CD4-positive, alpha-beta T cell treated with Interleukin-4 for 4 hours (primary cell): ENCODE measurements around the gene TSGA10.
"Not testable (repeated sequence)": the region's sequence is repeated elsewhere in the genome, so short reads cannot be mapped to it uniquely, and the experiment has no call there.

Source experiments
- DNase-seq: peaks from one replicate; pipeline ENCODE4 v3.0.0-alpha.2; 2020

The TSGA10 gene

DNA sequence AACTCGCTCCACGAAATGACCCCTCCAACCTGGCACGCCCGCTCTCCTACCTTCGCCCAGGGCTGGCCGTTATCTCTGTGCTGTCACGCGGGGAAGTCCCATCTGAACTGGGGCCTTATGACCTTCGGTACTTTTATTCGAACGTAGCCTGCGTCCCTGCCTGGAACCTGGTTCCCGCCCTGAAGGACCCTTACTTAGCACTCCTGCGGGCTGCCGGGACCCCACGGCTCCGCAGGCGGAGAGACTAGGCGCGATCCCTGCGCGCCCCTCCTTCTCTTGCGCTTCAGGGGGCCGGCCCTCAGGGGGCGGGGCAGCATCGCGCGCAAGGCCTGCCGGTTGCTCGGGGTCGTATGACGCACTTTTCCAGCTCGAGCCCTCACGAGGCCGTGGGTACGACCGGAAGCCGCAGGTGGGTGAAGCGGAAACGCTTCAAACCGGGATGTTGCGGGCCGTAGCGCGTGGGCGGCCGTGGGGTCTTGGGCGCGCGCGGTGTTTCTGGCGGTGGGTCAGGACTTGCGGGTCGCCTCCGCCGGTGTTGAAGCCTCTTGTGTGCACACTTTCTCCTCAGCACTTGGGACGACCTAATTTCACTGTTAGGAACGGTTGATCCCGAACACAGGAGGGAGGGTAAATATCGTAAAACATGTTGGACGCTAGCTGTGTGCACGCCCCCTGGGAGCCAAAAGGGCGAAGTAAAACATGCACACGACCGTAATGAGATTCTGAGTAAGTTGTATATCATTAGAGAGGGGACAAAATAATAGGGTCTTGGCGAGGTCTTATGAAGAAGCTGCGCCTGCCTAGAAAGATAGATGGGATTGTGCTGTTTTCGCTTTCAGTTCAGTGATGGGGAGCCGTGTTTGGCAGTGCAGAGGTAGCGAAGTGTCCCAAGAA is at the start of gene TSGA10, which contains the start of gene LIPT1:
TSS of gene TSGA10 (minus strand) at position 300 of the 894 bp plus-strand sequence. CDS start 45,503 bp downstream, outside the sequence.
TSS of gene LIPT1 (plus strand) at position 325 of the 894 bp plus-strand sequence. CDS start 6,991 bp downstream, outside the sequence.
- DNase-seq, result peak; percentile 87

DNA sequence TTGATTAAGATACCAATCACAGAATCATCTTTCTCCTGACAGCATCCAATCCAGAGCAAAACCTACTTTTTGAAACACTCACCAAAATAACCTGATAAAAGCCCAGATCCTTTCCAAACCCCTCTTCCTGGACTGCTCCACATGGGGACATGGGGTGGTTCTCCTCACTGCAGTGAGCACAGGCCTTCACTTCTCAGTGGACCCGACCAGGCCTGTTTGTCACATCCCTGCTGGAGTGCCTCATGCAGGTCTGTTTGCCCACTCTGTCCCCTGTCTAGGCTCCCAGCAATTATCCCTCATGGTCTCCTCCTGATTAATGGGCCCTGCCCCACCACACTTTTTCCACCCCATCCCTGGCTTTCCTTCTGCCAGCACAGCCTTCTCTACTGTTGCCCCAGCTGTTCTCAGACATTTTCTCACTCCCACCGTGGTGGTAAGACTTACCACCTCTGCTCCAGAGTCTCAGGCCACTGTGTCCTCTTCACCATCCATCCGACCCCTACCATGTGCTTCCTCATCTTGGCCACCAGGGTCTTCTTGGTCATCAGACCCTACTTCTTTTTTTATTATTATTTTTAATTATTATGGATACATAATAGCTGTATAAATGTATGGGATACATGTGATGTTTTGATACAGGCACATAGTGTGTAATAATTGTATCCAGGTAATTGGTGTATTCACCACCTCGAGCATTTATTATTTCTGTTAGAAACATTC is 47.4 kb upstream of the TSGA10 start:
- DNase-seq, result no peak

GRCh38 chr2:99200076-99200800 is 45.5 kb upstream of the TSGA10 start:
- DNase-seq, result no peak

GRCh38 chr2:99198103-99198841 is 43.5 kb upstream of the TSGA10 start:
- DNase-seq, result no peak

DNA sequence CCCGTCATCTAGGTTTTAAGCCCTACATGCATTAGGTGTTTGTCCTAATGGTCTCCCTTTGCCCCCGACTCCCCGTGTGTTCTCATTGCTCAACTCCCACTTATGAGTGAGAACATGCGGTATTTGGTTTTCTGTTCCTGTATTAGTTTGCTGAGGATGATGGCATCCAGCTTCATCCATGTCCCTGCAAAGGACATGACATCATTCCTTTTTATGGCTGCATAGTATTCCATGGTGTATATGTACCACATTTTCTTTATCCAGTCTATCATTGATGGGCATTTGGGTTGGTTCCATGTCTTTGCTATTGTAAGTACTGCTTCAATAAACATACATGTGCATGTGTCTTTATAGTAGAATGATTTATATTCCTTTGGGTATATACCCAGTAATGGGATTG is 37.6 kb upstream of the TSGA10 start:
- DNase-seq, result not testable (repeated sequence)

DNA sequence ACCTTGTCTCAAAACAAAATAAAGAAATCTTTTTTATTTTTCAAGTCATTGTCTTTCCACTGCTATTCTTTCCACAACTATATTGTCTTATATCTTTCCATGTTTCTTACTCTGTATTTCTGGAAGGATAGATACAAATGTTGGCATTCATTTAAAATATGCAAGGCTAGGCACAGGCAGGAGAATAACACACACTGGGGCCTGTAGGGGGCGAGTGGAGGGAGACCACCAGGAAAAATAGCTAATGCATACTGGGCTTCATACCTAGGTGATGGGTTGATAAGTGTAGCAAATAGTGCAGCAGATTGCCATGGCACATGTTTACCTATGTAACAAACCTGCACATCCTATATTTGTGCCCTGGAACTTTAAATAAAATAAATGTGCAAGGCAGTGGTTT is 35.8 kb upstream of the TSGA10 start:
- no peak for DNase-seq

GRCh38 chr2:99188357-99188756 is 33.6 kb upstream of the TSGA10 start:
- DNase-seq, result no peak

DNA sequence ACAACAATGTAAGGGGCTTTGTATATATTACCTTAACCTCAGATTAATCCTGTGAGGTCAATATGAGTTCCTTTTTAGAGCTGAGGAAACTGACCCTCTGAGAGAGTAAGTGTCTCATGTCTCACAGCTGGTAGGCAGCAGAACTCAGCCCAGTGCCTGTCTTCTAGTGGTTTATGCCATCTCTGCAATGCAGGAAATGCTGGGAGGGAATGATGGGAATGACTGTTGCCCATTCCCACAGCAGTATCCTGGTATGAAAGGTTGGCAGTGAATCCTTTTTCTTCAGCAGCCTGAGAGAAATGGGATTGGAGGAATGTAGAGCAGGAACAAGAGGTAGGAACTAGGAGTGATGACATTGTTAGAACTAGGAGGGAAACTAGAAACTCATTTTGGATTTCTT is 32.3 kb upstream of the TSGA10 start:
- DNase-seq, result no peak

- DNase-seq, result no peak
These were observed 30.1 kb upstream of the TSGA10 start for GRCh38 chr2:99184811-99185210.

GRCh38 chr2:99183025-99183424 is 28.3 kb upstream of the TSGA10 start:
- no peak for DNase-seq

- no peak for DNase-seq
These were observed 26.9 kb upstream of the TSGA10 start for GRCh38 chr2:99181624-99182000.

GRCh38 chr2:99180755-99181623 is 26.2 kb upstream of the TSGA10 start, which contains the start of the genes MITD1 and MRPL30:
Gene MITD1 (minus strand): TSS chr2:99181058. CDS start chr2:99180981, 77 bp downstream.
Gene MRPL30 (plus strand): TSS chr2:99181184. CDS start chr2:99186204, 5,020 bp downstream.
- peak; percentile 91 for DNase-seq

- DNase-seq, result no peak
These were observed 16.8 kb upstream of the TSGA10 start for GRCh38 chr2:99171377-99172140.

- no peak for DNase-seq
These were observed 14.8 kb upstream of the TSGA10 start for GRCh38 chr2:99169534-99169933.

GRCh38 chr2:99166218-99166617 is 11.5 kb upstream of the TSGA10 start:
- no peak for DNase-seq

DNA sequence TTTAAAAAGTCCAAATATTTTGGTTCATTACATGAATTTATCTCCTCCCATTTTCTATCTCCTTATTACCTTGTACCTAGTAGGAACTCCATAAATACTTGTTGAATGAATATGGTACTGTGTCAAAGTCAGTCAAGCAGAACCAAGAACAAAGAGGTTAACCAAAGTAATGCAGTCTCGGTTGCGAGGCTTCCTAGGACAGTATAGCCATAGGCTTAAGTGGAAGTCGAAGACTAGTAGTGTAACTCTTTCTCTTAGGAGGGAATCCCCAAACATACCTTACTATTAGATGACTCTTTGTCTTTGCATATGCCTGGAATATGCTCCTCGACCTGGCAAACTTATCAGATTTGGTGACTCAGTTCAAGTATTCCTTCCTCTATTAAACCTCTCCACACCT is 4.9 kb upstream of the TSGA10 start:
- DNase-seq, result no peak

GRCh38 chr2:99158599-99158998 is 3.9 kb upstream of the TSGA10 start:
- DNase-seq, result no peak

- DNase-seq, result no peak
These were observed 2.1 kb upstream of the TSGA10 start for GRCh38 chr2:99156891-99157290.

DNA sequence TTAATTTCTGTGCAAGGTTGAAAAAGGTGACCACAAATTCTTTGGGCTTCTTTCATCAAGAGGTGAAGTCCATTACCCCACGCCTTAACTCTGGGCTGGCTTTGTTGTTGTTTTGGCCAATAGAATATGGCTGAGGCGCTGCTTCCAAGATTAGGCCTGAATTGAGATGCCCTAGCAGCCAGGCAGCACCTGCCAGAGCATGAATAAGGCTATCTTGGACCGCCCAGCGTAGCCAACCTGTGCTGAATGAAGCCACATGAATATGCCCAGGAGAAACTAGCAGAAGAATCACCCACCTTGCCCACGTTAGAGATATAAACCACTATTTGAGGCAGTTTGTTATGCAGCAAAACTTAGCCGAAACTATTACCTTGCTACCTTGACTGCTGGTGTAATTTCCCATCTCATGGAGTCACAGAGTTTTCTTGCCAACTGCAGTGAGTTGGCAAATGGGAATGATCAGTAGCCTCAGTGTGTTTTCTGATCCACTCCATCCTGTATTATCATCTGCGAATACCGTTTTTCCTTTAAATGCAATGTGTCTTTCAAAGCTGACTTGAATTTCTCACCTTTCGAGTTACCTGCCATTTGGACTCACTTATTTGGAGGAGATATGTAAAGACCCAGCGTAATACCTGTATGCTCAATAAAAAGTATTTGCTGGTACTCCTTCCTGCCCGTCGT is 679 bp downstream of the TSGA10 start:
- no peak for DNase-seq
